Pons (tissue), 1 donor: Measurements from ENCODE around the gene MXD1.

ENCODE experiments used
- DNase-seq: peaks from one replicate; pipeline ENCODE4 v3.0.0-alpha.2; 2016; ENCODE audit warnings: low spot score

The MXD1 gene

DNA sequence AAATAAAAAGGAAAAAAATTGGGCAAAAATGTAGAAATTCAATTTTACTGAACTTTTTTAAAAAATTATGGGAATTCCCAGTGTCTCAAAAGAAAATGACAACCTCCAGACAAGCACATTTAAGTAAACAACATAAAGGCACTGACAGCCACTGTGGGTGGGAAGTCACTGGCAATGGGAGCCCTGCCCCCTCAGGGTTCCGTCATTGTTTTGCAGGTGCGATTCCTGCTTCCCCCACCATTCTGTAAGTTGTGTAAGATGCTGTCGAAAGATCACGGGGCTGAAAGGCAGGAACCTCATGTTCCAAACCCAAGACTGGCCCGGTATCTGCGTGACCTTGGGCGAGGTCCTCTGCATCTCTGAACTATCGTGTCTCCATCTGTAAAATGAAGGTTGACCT lies 62.3 kb downstream of the MXD1 start:
- DNase-seq = no peak

DNA sequence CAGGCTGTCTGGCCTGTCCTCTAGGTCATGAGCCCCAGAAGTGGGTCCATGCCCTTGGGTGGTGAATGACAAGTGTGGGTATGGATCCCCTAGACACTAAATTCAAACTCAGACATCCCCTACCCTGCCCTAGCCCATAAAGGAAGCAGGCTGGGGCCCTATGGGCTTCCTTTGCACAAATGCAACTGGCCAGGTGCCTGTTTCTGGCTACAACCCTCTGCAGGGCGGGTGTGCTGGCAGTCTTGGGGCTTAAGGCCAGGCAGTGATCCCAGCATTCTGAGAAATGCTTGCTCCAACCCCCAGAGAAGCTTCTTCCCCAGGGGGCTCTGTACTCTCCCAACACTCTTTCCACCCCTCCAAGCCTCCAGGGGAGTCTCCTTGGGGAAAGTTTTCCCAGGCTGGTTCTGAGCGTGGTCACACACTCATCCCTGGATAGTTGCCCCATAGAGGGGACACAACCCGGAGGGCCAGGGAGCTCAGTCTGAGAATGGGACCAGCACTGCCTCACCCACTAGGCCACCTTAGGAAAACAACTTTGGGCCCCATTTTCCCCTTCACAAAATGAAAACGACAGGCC lies 63.1 kb downstream of the MXD1 start:
- DNase-seq = no peak

DNA sequence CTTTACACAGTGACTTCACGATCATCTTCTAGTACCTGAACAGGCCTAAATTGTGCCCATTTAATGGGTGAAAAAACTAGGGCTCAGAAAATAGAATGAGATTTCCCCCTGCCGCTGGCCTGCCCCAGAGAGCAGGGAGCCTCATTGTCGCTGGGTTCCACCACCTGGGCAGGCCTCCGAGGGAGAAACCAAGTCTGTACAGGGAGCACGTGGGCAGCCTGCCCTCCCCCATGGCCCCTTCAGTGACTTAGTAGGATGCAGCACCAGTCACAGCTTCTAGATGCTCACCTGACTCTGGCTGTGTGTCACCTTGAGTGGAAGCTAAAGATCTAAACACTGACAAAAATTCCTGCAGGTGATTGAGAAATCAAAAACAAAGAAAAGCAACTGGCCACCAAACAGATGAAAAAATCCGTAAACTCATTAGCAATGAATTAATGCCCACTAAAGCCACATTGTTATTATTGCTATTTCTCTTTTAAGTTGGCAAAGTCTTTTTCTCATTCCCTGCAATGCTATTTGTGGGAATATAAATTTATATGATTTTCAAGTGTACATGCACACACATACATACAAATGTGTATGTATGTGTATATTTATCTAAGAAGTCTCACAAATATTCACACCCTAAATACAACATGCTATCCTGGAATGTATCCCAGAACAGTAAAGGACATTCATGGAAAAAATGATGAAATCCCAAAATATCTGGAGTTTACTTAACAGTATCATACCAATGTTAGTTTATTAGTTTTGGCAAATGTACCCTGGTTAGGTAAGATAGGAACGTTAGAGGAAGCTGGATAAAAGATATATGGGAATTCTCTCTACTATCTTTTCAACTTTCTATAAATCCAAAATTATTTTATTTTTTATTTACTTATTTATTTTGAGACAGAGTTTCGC lies 65.2 kb downstream of the MXD1 start:
- DNase-seq = no peak

- no peak for DNase-seq
Observed at GRCh38 chr2:69983392-69983966, 68.6 kb downstream of the MXD1 start.

- DNase-seq = no peak
Observed at GRCh38 chr2:69985216-69985615, 70.3 kb downstream of the MXD1 start.

DNA sequence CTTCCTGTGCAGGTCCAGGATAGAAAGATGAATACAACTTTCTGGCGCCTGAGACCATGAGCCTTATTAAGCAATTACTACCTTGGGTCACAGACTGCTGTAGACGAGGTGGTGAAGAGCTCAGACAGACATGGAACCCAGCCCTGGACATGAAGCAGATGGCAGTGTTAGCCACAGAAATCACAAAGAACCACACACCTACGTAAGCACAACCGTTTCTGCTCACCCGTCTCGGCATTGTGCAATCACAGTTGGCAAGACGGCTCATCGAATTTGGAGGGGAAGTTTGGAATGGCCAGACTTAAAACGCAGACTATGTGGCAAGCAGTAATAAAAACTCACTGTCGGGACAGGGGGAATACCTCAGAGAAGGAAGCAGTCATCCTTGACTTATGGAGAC lies 70.8 kb downstream of the MXD1 start:
- peak; percentile 75 for DNase-seq

GRCh38 chr2:69986691-69987090 lies 71.8 kb downstream of the MXD1 start:
- DNase-seq = no peak

GRCh38 chr2:69988086-69988635 lies 73.3 kb downstream of the MXD1 start:
- DNase-seq = no peak

- DNase-seq = no peak
Observed at GRCh38 chr2:69989009-69989408, 74.1 kb downstream of the MXD1 start.

GRCh38 chr2:69989441-69990105 lies 74.7 kb downstream of the MXD1 start:
- DNase-seq = no peak
